Fibroblast of skin of right quadriceps (primary cell): ENCODE data around the gene ACSF2.

ENCODE experiments used
- DNase-seq: peaks from one replicate; pipeline ENCODE4 v3.0.0-alpha.2; 2013

ACSF2 gene

GRCh38 chr17:50506298-50506697 is 80.3 kb downstream of the ACSF2 start:
- no peak for DNase-seq

GRCh38 chr17:50507871-50508572 is 82.0 kb downstream of the ACSF2 start, which contains the start of gene MYCBPAP:
TSS of gene MYCBPAP (plus strand) at chr17:50508439. CDS start at chr17:50508675, 236 bp downstream.
- peak; percentile 79 for DNase-seq

- no peak for DNase-seq
Observed at GRCh38 chr17:50508573-50509460, 82.8 kb downstream of the ACSF2 start.

GRCh38 chr17:50511058-50511457 is 85.0 kb downstream of the ACSF2 start:
- no peak for DNase-seq

GRCh38 chr17:50513495-50513894 is 87.5 kb downstream of the ACSF2 start:
- DNase-seq, result no peak

GRCh38 chr17:50514388-50514787 is 88.4 kb downstream of the ACSF2 start:
- DNase-seq, result no peak

GRCh38 chr17:50514936-50515702 is 89.1 kb downstream of the ACSF2 start:
- DNase-seq, result peak; percentile 38

GRCh38 chr17:50517011-50517410 is 91.0 kb downstream of the ACSF2 start:
- DNase-seq, result no peak

- no peak for DNase-seq
Observed at GRCh38 chr17:50517504-50518383, 91.7 kb downstream of the ACSF2 start.

GRCh38 chr17:50518384-50519023 is 92.5 kb downstream of the ACSF2 start:
- no peak for DNase-seq

GRCh38 chr17:50519141-50519834 is 93.3 kb downstream of the ACSF2 start:
- DNase-seq, result no peak

- DNase-seq, result no peak
Observed at GRCh38 chr17:50520483-50520882, 94.5 kb downstream of the ACSF2 start.

- DNase-seq, result no peak
Observed at GRCh38 chr17:50521514-50521913, 95.5 kb downstream of the ACSF2 start.

- DNase-seq, result no peak
Observed at GRCh38 chr17:50522766-50523165, 96.7 kb downstream of the ACSF2 start.

GRCh38 chr17:50523208-50523607 is 97.2 kb downstream of the ACSF2 start:
- no peak for DNase-seq
